GM12874 (cell line): ENCODE measurements around the gene POP7.

ENCODE experiments used
- TF ChIP-seq, protein P1 (sequence below): IDR thresholded peaks from 2 replicates; pipeline ENCODE4 v1.5.1; 2011; ENCODE audit warnings: low read depth, mild to moderate bottlenecking, control low read depth, low read length, moderate library complexity; ENCODE audit not compliant: insufficient read depth

POP7 gene

DNA sequence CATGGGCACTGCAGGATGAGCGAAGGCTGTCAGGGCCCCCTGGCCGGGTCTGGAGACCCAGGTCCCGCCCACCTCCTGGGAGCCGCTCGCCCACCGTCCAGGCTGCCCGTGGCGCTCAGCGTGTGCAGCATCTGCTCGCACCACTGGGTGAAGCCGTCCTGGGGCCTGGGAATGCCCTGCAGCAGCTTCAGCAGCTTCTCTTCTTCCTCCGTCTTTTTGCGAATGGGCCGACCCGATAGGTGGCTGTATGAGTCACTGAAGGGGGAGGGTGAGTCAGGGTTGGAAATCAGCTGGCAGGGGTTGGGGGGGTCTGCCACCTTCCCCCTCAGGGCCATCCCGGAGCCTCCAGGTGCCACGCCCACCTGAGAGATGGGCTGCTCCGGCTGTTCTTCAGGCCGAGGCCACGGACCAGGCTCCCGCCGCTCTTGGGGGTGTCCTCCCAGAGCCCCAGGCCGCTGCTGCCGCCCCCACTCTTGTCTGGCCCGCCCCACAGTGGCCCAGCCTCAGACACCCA lies 23.6 kb upstream of the POP7 start:
- TF ChIP-seq, protein P1, sequence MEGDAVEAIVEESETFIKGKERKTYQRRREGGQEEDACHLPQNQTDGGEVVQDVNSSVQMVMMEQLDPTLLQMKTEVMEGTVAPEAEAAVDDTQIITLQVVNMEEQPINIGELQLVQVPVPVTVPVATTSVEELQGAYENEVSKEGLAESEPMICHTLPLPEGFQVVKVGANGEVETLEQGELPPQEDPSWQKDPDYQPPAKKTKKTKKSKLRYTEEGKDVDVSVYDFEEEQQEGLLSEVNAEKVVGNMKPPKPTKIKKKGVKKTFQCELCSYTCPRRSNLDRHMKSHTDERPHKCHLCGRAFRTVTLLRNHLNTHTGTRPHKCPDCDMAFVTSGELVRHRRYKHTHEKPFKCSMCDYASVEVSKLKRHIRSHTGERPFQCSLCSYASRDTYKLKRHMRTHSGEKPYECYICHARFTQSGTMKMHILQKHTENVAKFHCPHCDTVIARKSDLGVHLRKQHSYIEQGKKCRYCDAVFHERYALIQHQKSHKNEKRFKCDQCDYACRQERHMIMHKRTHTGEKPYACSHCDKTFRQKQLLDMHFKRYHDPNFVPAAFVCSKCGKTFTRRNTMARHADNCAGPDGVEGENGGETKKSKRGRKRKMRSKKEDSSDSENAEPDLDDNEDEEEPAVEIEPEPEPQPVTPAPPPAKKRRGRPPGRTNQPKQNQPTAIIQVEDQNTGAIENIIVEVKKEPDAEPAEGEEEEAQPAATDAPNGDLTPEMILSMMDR, result no peak

DNA sequence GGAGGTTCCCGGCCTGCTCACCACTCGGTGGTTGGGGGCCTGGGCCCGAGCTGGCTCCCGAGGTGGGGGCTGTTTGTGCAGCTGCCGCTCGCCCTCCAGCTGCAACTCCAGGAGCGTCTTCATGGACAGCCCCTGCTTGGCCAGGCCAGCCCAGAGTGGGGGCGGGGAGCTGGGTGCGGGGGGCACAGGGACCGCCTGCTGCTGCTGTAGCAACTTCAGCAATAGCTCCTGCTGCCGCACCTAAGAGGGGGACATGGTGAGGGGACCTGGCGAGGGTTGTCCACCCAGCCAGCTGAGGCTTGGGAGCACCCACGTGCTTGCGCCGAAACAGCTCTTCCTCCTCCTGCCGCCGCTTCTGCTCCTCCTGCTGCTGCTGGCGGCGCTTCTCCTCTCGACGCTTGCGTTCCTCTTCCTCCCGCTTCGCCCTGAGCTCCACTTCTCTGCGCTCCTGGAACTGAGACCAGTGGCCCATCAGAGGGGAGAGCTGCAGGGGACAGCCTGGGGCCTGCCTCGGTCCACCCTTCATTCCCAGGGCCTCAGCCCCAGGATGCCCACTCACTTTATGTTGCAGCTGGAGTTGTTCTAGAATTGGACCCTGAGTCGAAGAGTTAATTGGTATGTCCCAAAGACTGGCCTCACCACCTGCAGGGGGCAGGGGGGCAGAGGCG lies 22.8 kb upstream of the POP7 start:
- TF ChIP-seq, protein P1, result no peak

DNA sequence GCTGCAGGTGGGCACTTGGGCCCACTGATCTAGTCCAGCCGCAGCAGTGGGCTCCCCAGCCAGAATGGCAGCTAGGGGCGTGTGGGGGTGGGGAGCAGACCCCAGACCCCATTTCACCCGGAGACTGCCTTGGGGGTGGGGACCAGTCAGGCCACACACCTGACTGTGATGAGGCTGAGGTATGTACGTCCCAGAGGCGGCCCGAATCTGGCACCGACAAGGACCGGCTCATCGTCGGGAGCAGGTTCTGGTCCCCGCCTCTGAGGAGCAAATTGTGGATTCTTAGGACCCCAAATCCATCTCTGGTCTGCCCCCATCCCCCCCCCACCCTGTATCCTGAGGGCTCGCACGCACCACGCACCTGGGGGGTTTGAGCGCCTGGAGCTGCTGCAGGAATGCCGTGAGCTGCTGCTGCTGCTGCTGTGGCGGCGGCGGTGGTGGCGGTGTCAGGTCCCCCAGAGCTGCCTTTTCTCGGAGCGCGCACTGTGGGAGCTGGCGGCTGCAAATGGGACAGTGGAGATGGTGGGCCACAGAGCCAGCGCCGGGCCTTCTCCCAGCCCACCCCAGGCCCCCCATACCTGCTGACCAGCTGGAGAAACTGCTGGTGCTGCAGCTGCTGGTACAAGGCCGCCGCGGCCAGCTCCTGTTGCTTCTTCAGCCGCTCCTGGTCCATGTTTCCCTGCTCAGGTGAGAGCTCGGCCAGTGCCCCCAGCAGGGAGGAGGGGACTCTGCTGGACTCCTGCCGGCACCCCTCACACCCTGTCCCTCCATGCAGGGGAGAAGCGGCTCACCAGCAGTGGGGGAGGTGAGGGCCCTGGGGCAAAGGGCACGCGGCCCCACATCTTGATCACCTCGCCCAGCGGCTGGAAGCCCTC lies 22.0 kb upstream of the POP7 start:
- TF ChIP-seq, protein P1, result no peak

DNA sequence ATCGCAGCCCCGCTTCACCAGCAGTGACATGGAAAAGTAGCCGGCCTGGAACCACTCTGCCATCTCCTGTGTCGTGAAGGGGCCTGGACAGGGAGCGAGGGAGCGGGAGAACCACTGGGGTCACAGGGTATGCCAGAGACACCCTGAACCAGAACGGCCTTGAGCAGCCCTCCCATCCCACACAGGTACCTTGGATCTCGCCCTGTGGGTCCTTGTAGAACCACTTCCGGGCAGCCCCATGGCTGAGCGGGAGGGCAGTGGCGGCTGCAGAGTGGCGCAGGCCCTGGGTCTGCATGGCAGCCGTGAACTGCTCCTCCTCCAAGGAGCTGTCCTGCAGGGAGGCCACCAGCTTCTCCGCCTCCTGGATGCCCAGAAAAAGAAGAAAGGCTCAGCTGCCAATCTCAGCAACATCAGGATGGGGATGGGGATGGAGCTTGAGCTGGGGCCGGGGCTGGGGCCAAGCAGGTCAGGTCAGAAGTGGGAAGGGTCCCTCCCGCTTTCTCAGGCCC lies 21.3 kb upstream of the POP7 start:
- TF ChIP-seq, protein P1, result no peak

DNA sequence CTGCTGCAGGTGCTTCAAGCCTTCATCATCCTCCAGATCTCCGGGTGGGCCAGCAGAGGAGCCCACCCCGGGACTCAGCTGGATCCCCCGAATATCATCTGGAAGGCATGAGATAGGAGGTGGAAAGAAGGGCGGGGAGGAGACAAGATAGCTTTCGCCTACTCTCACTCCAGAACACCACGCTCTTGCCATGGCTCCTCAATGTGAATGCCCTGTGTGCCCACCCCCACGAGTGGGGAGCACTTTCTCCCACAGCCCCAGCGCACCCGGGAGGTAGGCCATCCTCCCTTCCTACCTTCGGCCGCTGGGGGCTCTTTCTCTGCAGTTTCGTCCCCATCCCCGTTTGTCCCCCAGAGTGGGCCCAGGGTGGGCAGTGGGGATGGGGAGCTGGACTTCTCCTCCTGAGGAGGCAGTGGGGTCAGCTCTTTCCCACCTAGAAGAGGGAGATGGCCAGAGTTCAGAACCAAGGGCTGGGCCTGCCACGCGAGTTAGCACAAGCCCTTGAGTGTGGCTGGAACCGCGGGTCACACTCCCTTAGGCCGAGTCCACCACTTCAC lies 20.8 kb upstream of the POP7 start:
- TF ChIP-seq, protein P1, result no peak

DNA sequence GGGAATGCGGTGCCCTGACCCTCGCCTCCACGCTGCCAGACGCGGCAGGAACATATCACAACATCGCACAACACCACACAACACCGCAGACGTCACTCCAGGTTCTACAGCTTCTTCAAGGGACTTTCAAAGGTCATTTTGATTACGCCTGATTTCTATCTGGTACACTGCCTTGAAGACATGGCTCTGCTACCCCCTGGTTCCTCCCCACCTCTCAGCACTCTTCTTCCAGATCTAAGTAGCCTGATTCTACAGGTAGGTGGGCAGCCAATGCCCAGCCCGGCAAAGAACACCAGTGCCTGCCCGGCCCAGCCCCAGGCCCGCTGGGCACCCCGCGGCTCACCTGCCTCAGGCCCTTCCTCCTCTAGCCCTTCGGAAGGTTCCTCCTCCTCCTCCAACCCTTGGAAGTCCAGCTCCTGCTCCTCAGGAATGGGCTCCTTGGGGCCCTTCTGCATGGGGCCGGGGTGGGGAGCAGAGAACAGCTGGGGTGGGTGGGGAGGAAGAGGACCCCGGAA lies 20.2 kb upstream of the POP7 start:
- TF ChIP-seq, protein P1, result no peak
